ENCODE data around the gene GFRA1.

GFRA1 gene

DNA sequence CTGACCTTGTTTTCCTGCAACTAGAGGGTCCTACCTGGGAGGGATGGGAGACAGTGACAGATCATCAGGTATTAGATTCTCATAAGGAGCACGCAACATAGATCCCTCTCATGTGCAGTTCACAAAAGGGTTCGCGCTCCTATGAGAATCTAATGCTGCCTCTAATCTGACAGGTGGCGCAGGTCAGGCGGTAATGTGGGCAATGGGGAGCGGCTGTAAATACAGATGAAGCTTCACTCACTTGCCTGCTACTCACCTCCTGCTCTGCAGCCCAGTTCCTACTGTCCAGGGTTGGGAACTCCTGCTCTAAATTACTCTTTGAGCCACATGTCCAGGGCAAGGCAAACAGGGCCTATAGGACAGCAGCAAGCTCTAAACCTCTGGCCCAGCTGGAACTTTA is 46.2 kb downstream of the GFRA1 start:
- Histone ChIP-seq H3K36me3 (ENCODE audit: control insufficient read depth, insufficient read depth, low read length) (no peaks in the 10 kb centered on the region), H3K4me1 (ENCODE audit: control insufficient read depth, insufficient read depth, low read length) (no peaks in the 10 kb centered on the region), H3K9ac (ENCODE audit: low read length) (no peak overlapping the region), H3K27me3 (ENCODE audit: control insufficient read depth, insufficient read depth, low read length) (no peaks in the 10 kb centered on the region), H3K27ac (ENCODE audit: low read depth, low read length) (no peak overlapping the region), H3K4me3 (ENCODE audit: low read length) (no peak overlapping the region)

DNA sequence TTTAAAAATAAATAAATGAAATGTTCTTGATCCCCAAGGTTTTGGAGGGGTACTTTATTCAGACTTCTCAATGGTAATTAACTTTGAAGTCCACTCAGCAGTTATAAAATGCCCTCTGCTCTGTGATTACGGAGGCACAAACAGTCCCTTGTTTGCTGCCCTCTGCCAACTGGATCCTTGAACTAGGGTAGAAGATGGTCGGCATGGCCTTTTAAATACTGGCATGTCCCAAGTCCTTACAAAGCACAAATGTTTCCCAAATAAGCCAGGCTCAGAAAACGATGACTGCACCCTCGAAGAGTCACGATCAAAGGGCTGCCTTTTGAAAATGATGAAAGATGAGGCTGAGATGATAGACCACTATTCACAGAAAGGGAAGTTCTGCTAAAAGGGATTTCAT is 47.0 kb downstream of the GFRA1 start:
- Histone ChIP-seq H3K4me3 (ENCODE audit: low read length) (no peak overlapping the region), H3K27ac (ENCODE audit: low read depth, low read length) (no peak overlapping the region), H3K36me3 (ENCODE audit: control insufficient read depth, insufficient read depth, low read length) (no peaks in the 10 kb centered on the region), H3K9ac (ENCODE audit: low read length) (no peak overlapping the region), H3K4me1 (ENCODE audit: control insufficient read depth, insufficient read depth, low read length) (no peaks in the 10 kb centered on the region), H3K27me3 (ENCODE audit: control insufficient read depth, insufficient read depth, low read length) (no peaks in the 10 kb centered on the region)

DNA sequence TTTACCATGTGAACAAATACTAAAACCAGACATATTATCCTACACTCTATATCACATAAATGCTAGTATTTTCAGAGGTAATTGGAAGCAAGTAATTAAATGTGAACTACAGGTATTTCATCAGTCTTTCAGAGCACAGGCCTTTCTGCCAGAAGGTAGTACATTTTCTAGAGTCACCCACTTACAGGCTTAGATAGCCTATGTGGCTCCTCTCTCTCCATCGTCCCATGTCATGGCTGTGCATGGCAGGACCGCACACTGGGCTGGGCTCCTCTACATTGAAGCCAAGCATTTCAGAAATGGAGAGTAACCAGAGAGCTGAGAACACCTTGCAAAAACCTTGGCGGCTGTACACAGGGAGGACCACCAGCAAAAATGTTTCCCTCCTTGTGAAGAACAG is 49.7 kb downstream of the GFRA1 start:
- Histone ChIP-seq H3K27me3 (ENCODE audit: control insufficient read depth, insufficient read depth, low read length) (no peaks in the 10 kb centered on the region), H3K9ac (ENCODE audit: low read length) (no peak overlapping the region), H3K36me3 (ENCODE audit: control insufficient read depth, insufficient read depth, low read length) (no peaks in the 10 kb centered on the region), H3K27ac (ENCODE audit: low read depth, low read length) (no peak overlapping the region), H3K4me1 (ENCODE audit: control insufficient read depth, insufficient read depth, low read length) (no peaks in the 10 kb centered on the region), H3K4me3 (ENCODE audit: low read length) (no peak overlapping the region)

DNA sequence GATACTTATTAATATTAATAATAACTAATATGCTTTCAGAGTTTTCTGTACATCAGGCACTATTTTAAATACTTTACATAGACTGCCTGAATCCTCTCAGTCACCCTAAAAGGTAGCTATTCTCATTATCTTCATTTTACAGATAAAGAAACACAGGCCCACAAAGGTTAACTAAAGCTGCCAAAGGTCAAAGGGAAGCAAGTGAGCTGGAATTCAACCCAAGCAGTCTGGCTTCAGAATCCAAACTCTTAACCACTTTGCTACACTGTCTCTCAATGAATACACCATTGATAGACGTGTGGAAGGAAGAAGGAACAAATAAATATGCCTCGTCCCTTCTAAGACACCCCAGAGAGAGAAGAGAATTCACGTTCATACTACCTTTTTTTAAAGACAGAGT is 52.0 kb downstream of the GFRA1 start:
- no peaks in the 10 kb centered on the region for H3K4me1 ChIP-seq (ENCODE audit: control insufficient read depth, insufficient read depth, low read length)
- H3K36me3 ChIP-seq (ENCODE audit: control insufficient read depth, insufficient read depth, low read length): no peaks in the 10 kb centered on the region
- H3K27ac ChIP-seq (ENCODE audit: low read depth, low read length): no peak overlapping the region
- no peak overlapping the region for H3K9ac ChIP-seq (ENCODE audit: low read length)
- H3K27me3 ChIP-seq (ENCODE audit: control insufficient read depth, insufficient read depth, low read length): no peaks in the 10 kb centered on the region
- no peak overlapping the region for H3K4me3 ChIP-seq (ENCODE audit: low read length)

DNA sequence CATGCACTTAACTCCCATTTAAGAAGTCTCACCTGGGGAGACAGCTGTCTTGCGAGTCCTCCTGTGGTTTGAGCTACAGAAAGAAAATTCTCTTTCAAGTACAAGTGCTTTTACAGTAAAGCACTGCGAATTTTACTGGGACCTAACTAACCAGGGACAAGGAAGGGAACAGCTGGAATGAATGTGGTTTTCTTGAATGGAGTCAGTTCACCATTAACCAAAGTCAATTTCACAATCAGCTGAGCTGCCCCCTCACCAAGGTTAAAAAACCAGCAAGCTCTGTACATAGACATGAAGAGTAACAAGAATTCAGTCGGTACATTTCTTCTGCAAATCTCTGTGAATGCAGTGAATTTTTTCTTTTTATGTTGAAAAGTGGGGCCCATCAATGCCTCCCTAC is 56.3 kb downstream of the GFRA1 start:
- Histone ChIP-seq H3K9ac (ENCODE audit: low read length) (no peak overlapping the region), H3K27ac (ENCODE audit: low read depth, low read length) (no peak overlapping the region), H3K4me1 (ENCODE audit: control insufficient read depth, insufficient read depth, low read length) (no peaks in the 10 kb centered on the region), H3K36me3 (ENCODE audit: control insufficient read depth, insufficient read depth, low read length) (no peaks in the 10 kb centered on the region), H3K4me3 (ENCODE audit: low read length) (no peak overlapping the region), H3K27me3 (ENCODE audit: control insufficient read depth, insufficient read depth, low read length) (no peaks in the 10 kb centered on the region)

DNA sequence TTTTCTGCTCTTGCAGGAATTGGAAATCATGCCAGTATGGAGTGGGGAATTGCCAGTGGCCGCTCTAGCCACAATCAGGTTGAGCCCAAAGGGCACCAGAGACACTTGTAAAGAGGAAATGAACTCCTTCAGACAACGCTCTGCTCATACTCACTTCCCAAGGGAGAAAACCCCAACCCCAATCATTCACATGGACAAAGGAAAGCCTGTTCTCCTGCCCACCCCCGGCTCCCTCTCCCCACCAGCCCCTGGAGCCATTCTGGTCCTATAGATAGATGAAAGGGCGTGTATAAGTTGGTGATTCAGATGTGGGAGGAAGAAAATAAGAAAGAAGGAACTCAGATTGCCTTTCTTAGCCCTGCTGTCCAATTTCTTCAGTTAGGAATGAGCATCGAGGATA is 57.4 kb downstream of the GFRA1 start:
- H3K9ac ChIP-seq (ENCODE audit: low read length): no peak overlapping the region
- H3K27me3 ChIP-seq (ENCODE audit: control insufficient read depth, insufficient read depth, low read length): no peaks in the 10 kb centered on the region
- H3K4me3 ChIP-seq (ENCODE audit: low read length): no peak overlapping the region
- no peak overlapping the region for H3K27ac ChIP-seq (ENCODE audit: low read depth, low read length)
- H3K4me1 ChIP-seq (ENCODE audit: control insufficient read depth, insufficient read depth, low read length): peaks cover 9% of the 10 kb centered on the region
- H3K36me3 ChIP-seq (ENCODE audit: control insufficient read depth, insufficient read depth, low read length): no peaks in the 10 kb centered on the region

DNA sequence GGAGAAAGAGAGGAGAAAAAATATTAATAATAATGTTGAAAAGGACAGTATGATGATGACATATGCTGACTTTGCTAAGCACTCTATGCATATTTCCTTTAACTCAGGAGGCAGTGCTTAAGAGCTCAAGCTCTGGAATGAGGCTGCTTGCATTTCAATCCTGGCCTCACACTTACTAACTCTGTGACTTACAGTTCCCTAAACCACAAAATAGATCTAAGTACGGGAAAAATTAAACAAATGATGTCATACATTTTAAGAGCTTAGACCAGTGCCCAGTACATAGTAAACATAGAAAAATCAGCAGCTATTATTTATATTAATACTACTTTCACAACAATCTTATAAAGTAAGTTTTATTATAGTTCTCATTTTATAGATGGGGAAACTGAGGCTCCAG is 61.3 kb downstream of the GFRA1 start:
- Histone ChIP-seq H3K4me3 (ENCODE audit: low read length) (no peak overlapping the region), H3K36me3 (ENCODE audit: control insufficient read depth, insufficient read depth, low read length) (no peaks in the 10 kb centered on the region), H3K9ac (ENCODE audit: low read length) (no peak overlapping the region), H3K27me3 (ENCODE audit: control insufficient read depth, insufficient read depth, low read length) (no peaks in the 10 kb centered on the region), H3K27ac (ENCODE audit: low read depth, low read length) (no peak overlapping the region), H3K4me1 (ENCODE audit: control insufficient read depth, insufficient read depth, low read length) (peaks cover 10% of the 10 kb centered on the region)

DNA sequence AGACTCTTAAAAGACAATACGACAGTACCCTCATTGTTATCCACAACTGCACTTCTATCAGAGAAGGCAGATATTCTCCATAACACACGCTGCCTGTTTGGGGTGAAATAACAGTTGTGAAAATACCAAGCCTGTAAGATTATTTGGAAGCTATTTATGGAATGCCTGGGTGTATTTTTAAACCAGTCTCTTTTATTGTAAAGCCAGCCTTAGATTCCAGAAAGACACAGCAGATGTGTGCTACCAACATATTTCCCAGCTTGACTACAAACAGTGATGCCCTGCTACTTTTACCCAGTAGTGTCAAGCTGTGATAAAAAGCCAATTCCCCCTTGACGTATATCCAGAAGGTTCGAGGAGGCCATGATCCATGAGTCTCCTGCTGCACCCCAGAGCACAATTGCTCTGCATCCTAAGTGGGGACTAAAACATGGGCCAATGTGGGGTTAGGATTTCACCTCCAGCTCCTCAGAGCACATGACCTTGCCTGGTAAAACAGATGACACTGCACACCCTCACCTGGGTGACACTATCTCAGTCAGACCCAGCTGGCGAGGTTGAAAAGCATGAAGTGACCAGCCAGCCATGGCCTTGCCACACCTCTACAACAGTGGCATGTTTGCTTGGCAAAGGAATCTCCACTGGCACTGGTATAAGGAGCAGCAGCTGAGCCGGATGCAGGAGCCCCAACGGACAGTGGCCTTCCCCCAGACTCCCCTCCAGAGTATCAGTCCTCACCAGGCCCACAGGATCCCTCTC is 62.2 kb downstream of the GFRA1 start:
- no peak overlapping the region for H3K9ac ChIP-seq (ENCODE audit: low read length)
- peaks cover 10% of the 10 kb centered on the region for H3K4me1 ChIP-seq (ENCODE audit: control insufficient read depth, insufficient read depth, low read length)
- H3K27ac ChIP-seq (ENCODE audit: low read depth, low read length): no peak overlapping the region
- no peaks in the 10 kb centered on the region for H3K36me3 ChIP-seq (ENCODE audit: control insufficient read depth, insufficient read depth, low read length)
- no peak overlapping the region for H3K4me3 ChIP-seq (ENCODE audit: low read length)
- no peaks in the 10 kb centered on the region for H3K27me3 ChIP-seq (ENCODE audit: control insufficient read depth, insufficient read depth, low read length)

DNA sequence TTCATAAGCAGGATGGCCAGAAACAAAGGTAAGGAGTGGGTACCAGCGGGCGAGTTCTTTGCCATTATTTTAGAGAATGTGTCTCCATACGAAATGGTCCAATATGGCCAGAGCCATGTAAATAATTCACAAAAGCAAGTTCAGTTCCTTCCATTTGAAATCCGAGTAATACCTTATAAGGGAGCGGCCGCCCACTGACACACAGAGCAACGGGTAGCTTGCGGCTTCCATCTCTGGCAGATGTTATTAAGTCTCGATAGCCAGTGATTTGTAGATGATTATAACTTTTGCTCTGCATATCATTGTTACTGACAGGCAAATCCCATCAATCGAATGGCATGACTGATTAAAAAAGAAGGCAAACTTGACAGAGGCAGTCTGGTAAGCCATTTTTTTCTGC is 63.2 kb downstream of the GFRA1 start:
- no peak overlapping the region for H3K9ac ChIP-seq (ENCODE audit: low read length)
- H3K4me3 ChIP-seq (ENCODE audit: low read length): no peak overlapping the region
- no peaks in the 10 kb centered on the region for H3K27me3 ChIP-seq (ENCODE audit: control insufficient read depth, insufficient read depth, low read length)
- H3K4me1 ChIP-seq (ENCODE audit: control insufficient read depth, insufficient read depth, low read length): peaks cover 10% of the 10 kb centered on the region
- H3K27ac ChIP-seq (ENCODE audit: low read depth, low read length): no peak overlapping the region
- H3K36me3 ChIP-seq (ENCODE audit: control insufficient read depth, insufficient read depth, low read length): no peaks in the 10 kb centered on the region

DNA sequence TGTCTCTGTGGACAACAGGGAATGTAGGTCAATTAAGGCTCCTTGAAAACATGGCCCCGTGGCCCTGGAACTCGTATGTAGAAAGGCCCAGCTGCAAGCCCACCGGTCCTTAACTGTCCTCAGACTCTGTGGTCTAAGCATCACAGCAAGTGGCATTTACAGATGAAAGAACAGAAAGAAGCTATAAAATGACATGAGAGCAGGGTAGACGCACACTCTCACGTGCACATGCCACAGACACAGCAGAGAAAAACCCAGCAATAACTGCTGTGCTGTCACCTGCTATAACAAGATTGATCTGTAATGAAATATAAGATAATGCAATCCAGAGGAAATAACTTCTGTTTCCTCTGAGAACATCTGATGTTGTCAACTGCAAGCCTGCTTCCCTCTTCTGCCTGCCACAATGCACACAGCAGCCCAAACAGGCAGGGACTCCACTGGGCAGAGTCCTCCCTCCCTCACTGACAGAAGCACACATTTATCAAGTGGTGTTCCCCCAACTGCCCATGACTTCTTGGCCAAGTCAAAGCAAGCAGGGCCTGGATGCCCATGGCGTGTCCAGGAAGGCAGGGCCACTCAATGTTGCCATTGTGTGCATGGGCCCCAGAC is 63.9 kb downstream of the GFRA1 start:
- no peaks in the 10 kb centered on the region for H3K27me3 ChIP-seq (ENCODE audit: control insufficient read depth, insufficient read depth, low read length)

DNA sequence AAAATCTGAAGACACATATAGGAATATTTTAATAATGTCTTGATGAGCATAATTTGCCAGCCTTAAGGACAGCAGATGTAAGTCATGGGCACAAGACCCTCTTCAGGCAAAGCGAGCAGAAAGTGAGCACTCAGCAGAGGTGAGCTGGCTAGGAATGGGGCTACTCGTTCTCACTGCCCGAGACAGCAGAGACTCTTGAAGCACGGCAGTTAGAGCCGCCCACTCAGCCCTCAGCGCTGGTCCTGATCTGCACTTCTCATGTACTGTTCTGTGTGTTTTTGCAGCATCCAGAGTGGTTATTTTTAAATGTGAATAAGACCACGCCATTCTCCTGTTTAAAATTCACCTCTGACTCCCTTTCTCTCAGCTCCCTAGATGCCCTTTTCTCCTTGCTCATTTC is 65.3 kb downstream of the GFRA1 start:
- Histone ChIP-seq H3K27me3 (ENCODE audit: control insufficient read depth, insufficient read depth, low read length) (no peaks in the 10 kb centered on the region), H3K4me1 (ENCODE audit: control insufficient read depth, insufficient read depth, low read length) (peaks cover 10% of the 10 kb centered on the region), H3K27ac (ENCODE audit: low read depth, low read length) (no peak overlapping the region), H3K4me3 (ENCODE audit: low read length) (no peak overlapping the region), H3K36me3 (ENCODE audit: control insufficient read depth, insufficient read depth, low read length) (no peaks in the 10 kb centered on the region), H3K9ac (ENCODE audit: low read length) (no peak overlapping the region)

More for the DNA sequence above, 63.9 kb downstream of the GFRA1 start:
- Histone ChIP-seq H3K36me3 (ENCODE audit: control insufficient read depth, insufficient read depth, low read length) (no peaks in the 10 kb centered on the region), H3K4me1 (ENCODE audit: control insufficient read depth, insufficient read depth, low read length) (peaks cover 10% of the 10 kb centered on the region), H3K27ac (ENCODE audit: low read depth, low read length) (no peak overlapping the region), H3K9ac (ENCODE audit: low read length) (no peak overlapping the region), H3K4me3 (ENCODE audit: low read length) (no peak overlapping the region)

DNA sequence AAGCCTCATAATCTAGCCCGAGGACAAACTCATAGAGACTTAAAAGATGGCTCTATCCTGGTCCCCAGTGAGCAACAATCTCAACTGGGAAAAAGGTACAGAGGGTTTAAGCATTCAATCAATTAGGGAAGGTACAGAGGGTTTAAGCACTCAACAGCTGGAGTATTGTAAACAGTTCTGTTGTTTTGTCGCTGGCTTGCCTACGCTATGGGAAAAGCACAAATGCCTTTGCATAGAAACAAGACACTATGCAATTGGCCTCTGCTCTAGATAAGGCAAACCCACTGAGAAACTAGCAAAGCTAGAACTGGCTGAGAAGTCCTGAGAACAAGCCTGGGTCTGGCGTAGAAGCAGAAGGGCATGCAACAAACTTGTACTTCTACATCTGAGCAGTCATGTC is 69.3 kb downstream of the GFRA1 start:
- Histone ChIP-seq H3K4me1 (ENCODE audit: control insufficient read depth, insufficient read depth, low read length) (no peaks in the 10 kb centered on the region), H3K27me3 (ENCODE audit: control insufficient read depth, insufficient read depth, low read length) (no peaks in the 10 kb centered on the region), H3K4me3 (ENCODE audit: low read length) (no peak overlapping the region), H3K9ac (ENCODE audit: low read length) (no peak overlapping the region), H3K27ac (ENCODE audit: low read depth, low read length) (no peak overlapping the region), H3K36me3 (ENCODE audit: control insufficient read depth, insufficient read depth, low read length) (no peaks in the 10 kb centered on the region)
